GM15510 (cell line): ENCODE measurements around the gene NEK11.

ENCODE experiments used
- POLR2A ChIP-seq: IDR thresholded peaks from 3 replicates; pipeline ENCODE4 v1.6.1; 2011; ENCODE audit warnings: borderline replicate concordance; ENCODE audit not compliant: insufficient read length; ENCODE audit errors: extremely low read depth

The NEK11 gene

GRCh38 chr3:131033480-131034080 is 6.9 kb downstream of the NEK11 start:
- no peak for TF ChIP-seq POLR2A

DNA sequence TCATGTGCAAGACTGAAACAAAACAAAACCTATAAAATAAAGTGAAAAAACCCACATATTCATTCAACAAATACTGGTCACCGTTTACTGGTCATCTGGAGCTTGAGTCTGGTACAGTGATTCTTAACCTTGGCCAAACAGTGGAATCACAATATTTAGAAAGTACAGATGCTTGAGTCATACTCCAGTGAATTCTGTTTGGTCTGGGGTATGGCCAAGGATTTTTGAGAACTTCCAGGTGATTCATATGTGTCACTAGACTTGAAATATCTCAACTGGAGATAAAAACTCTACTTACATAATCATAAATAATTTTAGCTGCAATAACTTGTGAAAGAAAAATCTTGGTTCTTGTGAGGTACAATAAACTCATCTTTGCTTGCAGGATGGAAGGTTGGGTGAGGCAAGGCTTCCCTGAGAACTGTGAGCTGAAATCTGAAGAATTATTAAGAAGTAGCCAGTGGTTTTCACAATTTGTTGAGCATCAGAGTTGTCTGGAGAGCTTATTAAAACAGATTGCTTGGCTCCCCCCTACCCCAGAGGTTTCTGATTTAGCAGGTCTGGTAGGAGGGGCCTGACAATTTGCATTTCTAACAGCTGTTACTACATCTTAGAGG is 9.6 kb downstream of the NEK11 start:
- no peak for TF ChIP-seq POLR2A

DNA sequence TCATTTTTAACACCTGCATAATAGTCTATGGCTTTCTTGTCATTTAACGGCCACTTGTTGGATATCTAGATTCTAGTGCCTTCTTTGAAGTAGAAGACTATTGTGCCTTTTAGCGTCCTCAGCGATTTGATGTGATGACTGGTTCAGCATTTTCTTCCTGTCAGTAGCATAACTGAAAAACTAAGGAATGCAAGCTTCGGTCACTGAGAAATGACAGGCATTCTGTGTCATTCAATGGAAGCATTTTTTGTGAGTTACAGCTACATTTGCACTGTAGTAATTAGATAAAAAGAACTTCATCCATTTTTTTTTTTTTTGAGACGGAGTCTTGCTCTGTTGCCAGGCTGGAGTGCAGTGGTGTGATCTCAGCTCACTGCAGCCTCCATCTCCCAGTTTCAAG is 10.3 kb downstream of the NEK11 start:
- TF ChIP-seq POLR2A, result no peak

DNA sequence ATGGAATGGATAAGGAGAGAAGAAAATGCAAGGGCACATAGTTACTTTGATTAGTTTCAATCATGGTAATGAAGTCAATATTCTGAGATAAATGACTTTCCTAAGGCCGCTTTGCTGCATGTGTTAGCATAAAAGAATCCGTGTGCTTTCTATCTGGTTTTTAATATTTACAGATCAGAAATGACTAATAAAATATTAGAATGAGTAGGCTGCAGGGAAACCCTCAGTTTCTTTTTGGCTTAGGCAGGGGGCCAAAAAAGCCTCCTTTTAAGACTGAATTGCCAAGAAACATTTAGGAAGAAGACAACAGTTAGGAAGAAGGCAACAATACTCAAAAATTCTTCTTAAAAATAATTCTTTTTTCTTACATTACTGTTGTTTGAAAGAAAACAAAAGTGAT is 11.6 kb downstream of the NEK11 start:
- TF ChIP-seq POLR2A, result no peak

DNA sequence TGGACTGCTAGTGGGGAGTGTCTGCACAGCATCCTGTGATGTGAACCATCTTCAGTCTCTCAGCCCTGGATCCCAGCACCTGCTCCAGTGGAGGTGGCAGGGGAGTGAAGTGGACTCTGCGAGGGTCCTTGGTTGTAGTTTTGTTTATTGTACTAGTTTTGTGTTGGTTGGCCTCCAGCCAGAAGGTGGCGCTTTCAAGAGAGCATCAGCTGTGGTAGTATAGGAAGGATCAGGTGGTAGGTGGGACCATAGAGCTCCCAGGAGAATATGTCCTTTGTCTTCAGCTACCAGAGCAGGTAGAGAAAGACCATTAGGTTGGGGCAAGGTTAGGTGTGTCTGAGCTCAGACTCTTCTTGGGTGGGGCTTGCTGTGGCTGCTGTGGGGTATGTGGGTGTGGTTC is 20.9 kb downstream of the NEK11 start:
- no peak for TF ChIP-seq POLR2A

DNA sequence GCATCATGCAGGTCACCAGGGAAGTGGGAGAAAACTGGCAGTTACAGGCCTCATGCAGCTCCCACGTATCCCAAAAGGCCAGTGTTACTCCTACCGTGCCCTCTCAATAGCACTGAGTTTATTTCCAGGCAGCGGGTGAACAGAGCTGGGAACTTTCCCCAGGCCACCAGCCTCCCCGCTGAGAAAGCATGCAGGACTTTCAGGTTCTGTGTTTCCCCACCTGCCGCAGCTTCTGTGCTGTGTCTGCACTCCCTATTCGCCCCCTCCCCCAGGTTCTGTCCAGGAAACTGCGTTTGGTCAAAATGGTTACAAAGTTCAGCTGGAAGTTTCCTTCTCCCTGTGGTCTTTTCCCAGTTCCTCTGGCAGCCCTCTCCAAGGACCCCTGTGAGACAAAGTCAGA is 21.4 kb downstream of the NEK11 start:
- TF ChIP-seq POLR2A, result no peak

DNA sequence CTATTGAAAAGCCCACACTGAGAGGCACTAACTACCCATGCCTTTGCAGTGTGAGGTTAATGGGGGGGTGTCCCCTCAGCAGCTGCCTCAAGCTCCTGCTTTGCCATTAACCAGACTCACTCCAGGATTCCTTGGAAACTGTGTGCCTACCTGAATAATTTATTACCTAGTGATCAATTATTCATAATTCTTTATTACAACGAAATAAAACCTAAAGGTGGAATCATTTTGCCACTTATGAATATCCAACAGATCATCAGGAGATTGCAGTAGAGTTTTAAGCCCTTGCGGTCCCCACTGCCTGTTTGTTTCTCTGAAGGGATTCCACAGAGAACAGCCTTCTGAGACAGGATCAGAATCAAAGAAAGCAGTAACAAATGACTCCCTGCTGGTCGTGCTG is 23.3 kb downstream of the NEK11 start:
- no peak for TF ChIP-seq POLR2A

- TF ChIP-seq POLR2A, result no peak
Measured at GRCh38 chr3:131053043-131053859, 26.6 kb downstream of the NEK11 start.

GRCh38 chr3:131067983-131068382 is 41.3 kb downstream of the NEK11 start:
- no peak for TF ChIP-seq POLR2A

DNA sequence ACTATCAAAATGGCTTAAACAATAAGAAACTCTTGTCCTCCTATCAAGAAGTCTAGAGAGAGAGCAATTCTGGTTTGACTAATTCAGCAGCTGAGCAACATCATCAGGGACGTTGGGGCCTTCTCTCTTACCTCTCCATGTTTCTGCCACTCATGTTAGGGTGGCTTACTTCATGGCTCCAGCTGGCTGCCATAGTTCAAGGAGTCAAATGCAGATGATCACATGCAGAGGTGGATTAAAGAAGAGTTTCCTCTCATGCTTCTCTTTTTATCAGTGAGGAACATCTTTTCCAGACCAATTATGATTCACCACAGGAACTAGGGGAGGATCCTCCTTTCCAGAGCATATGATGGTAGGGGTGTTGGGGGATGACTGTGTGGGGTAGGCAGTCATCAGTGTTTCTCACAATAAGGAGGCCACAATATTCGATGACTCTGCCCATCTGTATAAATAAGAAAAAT is 45.5 kb downstream of the NEK11 start:
- no peak for TF ChIP-seq POLR2A

DNA sequence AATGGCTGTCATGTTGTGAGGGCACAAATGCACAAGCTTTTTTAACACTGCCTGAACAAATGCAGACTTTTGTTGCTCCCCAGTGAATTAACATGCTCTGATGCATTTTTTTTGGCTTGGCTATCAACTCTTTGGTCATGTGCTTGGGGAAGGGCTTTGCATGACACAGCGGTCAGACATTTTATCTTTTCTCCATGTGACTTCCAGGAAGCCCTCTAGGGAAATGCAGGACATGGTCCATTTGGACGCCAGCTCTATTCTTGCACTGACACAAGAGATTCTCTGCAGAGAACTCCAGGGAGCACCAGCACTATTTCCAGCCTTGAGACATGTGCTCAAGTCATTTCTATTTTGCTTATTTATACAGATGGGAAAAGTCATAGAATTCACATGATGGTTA is 46.2 kb downstream of the NEK11 start:
- TF ChIP-seq POLR2A, result no peak

- no peak for TF ChIP-seq POLR2A
Measured at GRCh38 chr3:131075632-131076328, 49.1 kb downstream of the NEK11 start.

DNA sequence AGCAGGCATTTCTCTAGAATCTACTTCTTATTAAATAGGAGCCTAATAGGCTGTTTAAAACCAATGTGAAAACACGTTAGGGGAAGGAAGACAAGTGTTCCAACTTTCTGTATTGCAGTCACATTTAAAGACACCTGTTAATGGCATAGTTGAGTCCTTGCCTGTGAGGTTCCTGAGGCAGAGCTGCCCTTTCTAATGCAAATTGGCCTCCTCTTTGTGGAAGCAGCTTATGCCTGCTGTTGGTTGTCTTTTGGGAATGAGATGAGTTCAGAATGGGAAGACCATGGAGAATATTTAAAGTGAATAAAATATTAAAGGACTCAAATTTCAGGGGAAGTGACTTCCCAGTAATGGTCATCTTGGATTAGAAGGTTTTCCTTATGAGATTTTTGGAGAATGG is 51.2 kb downstream of the NEK11 start:
- no peak for TF ChIP-seq POLR2A

DNA sequence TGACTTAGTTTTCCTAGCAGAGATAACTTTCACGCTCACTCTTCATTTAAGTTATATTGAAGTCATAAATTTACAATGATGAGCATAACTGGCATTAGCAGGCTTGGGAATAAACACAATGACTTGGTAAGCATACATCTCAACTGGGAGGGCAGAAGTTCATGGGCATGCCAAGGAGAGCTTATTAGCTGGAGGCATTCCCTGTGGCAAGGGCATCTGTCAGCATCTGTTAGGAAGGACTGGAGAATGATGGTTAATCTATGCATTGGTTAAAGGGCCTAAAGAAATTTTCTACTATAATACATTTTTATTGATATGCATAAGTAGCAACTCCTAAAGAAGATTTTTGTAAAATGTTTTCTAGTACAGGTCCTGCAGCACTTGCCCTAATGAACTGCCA is 52.4 kb downstream of the NEK11 start:
- TF ChIP-seq POLR2A, result no peak

DNA sequence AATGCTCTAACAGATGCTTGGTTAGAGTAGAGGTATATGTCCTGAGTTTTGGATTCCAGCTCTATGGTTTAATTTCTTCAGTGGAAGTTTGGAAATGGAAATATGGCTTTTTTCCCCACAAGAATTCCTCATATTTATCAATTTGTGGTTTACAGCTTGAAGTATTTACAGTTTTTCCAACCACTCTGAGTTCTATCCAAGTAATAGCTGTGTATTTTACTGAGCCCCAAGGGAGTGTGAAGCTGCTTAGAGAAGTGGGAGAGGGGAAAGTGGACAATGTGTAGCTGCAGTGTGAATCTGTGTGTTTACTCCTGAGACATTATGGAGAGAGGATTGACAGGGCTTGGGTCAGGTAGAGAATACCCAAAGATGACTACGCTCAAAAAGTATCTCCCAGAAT is 54.5 kb downstream of the NEK11 start:
- no peak for TF ChIP-seq POLR2A

GRCh38 chr3:131082246-131082645 is 55.6 kb downstream of the NEK11 start:
- TF ChIP-seq POLR2A, result no peak
